PFSK-1 (cell line): ENCODE data around the gene NTMT2.

ENCODE experiments used
- FOXP2 ChIP-seq: optimal IDR thresholded peaks from 2 replicates; pipeline ENCODE3; 2011; ENCODE audit warnings: borderline replicate concordance, control low read depth, inconsistent platforms; ENCODE audit not compliant: insufficient read depth; ENCODE audit errors: extremely low read length, extremely low read depth
- POLR2AphosphoS5 ChIP-seq: IDR thresholded peaks from 2 replicates; pipeline ENCODE4 v1.6.1; 2012; ENCODE audit warnings: low read depth, mild to moderate bottlenecking, control low read depth, low read length, moderate library complexity
- REST ChIP-seq, 2 experiments: IDR thresholded peaks; 2 replicates each; pipeline versions ENCODE4 v1.6.1 to v1.8.0; 2011 to 2012; ENCODE audit warnings: low read depth in 2 of 2, low read length in 2 of 2, control low read depth in 1 of 2, inconsistent platforms in 1 of 2, mild to moderate bottlenecking in 1 of 2, moderate library complexity in 1 of 2; ENCODE audit not compliant: insufficient read depth in 1 of 2
- SIN3A ChIP-seq: IDR thresholded peaks from 2 replicates; pipeline ENCODE4 v1.6.1; 2012; ENCODE audit warnings: mild to moderate bottlenecking, low read length, moderate library complexity, borderline replicate concordance; ENCODE audit not compliant: insufficient read depth
- TAF1 ChIP-seq: IDR thresholded peaks from 2 replicates; pipeline ENCODE4 v1.6.1; 2012; ENCODE audit warnings: low read length, control low read depth, borderline replicate concordance; ENCODE audit not compliant: insufficient read depth

The NTMT2 gene

GRCh38 chr1:170182442-170182841 is 36.7 kb downstream of the NTMT2 start:
- TF ChIP-seq TAF1 = no peak
- no peak for TF ChIP-seq POLR2AphosphoS5
- no peak for TF ChIP-seq REST (IDR thresholded peaks at IDR 0.05; ENCODE audit: insufficient read depth in 1 of 2, low read depth in 2 of 2, low read length in 2 of 2)
- no peak for TF ChIP-seq FOXP2
- TF ChIP-seq SIN3A = no peak

GRCh38 chr1:170192546-170192945 is 46.8 kb downstream of the NTMT2 start:
- TF ChIP-seq TAF1 (no peak), SIN3A (no peak), REST (IDR thresholded peaks at IDR 0.05; ENCODE audit: insufficient read depth in 1 of 2, low read depth in 2 of 2, low read length in 2 of 2) (no peak)

- no peak for TF ChIP-seq REST (IDR thresholded peaks at IDR 0.05; ENCODE audit: insufficient read depth in 1 of 2, low read depth in 2 of 2, low read length in 2 of 2)
- TF ChIP-seq POLR2AphosphoS5 = no peak
- TF ChIP-seq SIN3A = no peak
Observed at GRCh38 chr1:170194451-170194850, 48.7 kb downstream of the NTMT2 start.

- TF ChIP-seq POLR2AphosphoS5 = no peak
- no peak for TF ChIP-seq FOXP2
- no peak for TF ChIP-seq SIN3A
- no peak for TF ChIP-seq TAF1
- no peak for TF ChIP-seq REST (IDR thresholded peaks at IDR 0.05; ENCODE audit: insufficient read depth in 1 of 2, low read depth in 2 of 2, low read length in 2 of 2)
Observed at GRCh38 chr1:170196490-170197236, 50.9 kb downstream of the NTMT2 start.

GRCh38 chr1:170198090-170198489 is 52.3 kb downstream of the NTMT2 start:
- TF ChIP-seq POLR2AphosphoS5 (no peak), SIN3A (no peak), REST (IDR thresholded peaks at IDR 0.05; ENCODE audit: insufficient read depth in 1 of 2, low read depth in 2 of 2, low read length in 2 of 2) (no peak), FOXP2 (no peak), TAF1 (no peak)
